H1 (cell line): ENCODE data around the gene MAN2A1. TPM values are rescaled to one million over a fixed set of nuclear protein-coding genes. Genes with fewer than 3 reads are reported as not detected.

Experiments used
- CTCF ChIA-PET: fragments of 300-600 bp; sonication (Branson Sonifier 250); formaldehyde crosslinking; loops from one replicate; lab custom pipeline; 2021; ENCODE audit not compliant: partially characterized antibody; lab: Charles Lee
- POLR2A ChIA-PET: fragments of 300-600 bp; sonication (Branson Sonifier 250); formaldehyde crosslinking; loops from one replicate; lab custom pipeline; 2021; ENCODE audit warnings: inconsistent platforms; ENCODE audit not compliant: partially characterized antibody; lab: Charles Lee
- DNase-seq, 2 experiments: peaks; one replicate each; pipeline versions ENCODE4 v3.0.0 to v3.0.0-alpha.2; 2010 to 2022; ENCODE audit warnings: low spot score in 2 of 2, low read depth in 1 of 2, mixed read lengths in 1 of 2
- FAIRE-seq: peaks from 2 replicates; lab custom pipeline; 2011; peaks lifted over from hg19 to GRCh38; lab: Jason Lieb, UNC
- H2AFZ ChIP-seq: 2 replicates; pipeline ENCODE4 v1.8.1; 2012; ENCODE audit warnings: low read length, inconsistent platforms
- H2AK5ac ChIP-seq: 2 replicates; pipeline ENCODE4 v1.6.1; 2013; ENCODE audit warnings: low read depth, low read length
- H2BK120ac ChIP-seq: replicated peaks from 2 replicates; pipeline ENCODE3; 2013; ENCODE audit warnings: low read depth, low read length, inconsistent platforms
- H2BK12ac ChIP-seq: 2 replicates; pipeline ENCODE4 v1.6.1; 2013; ENCODE audit warnings: low read depth, low read length
- H2BK15ac ChIP-seq: 2 replicates; pipeline ENCODE4 v1.6.1; 2013; ENCODE audit warnings: low read length
- H2BK20ac ChIP-seq: 2 replicates; pipeline ENCODE4 v1.6.1; 2013; ENCODE audit warnings: low read length
- H2BK5ac ChIP-seq: 2 replicates; pipeline ENCODE4 v1.6.1; 2013; ENCODE audit warnings: low read depth, low read length
- H3K14ac ChIP-seq: 2 replicates; pipeline ENCODE4 v1.6.1; 2013; ENCODE audit warnings: inconsistent platforms; ENCODE audit not compliant: insufficient read length
- H3K18ac ChIP-seq: 2 replicates; pipeline ENCODE4 v1.6.1; 2013; ENCODE audit warnings: low read length; ENCODE audit errors: extremely low read depth
- H3K23ac ChIP-seq: 2 replicates; pipeline ENCODE4 v1.6.1; 2013; ENCODE audit warnings: inconsistent platforms; ENCODE audit not compliant: insufficient read length
- H3K23me2 ChIP-seq: 2 replicates; pipeline ENCODE4 v1.6.1; 2013; ENCODE audit warnings: low read depth, low read length
- H3K27ac ChIP-seq: 2 replicates; pipeline ENCODE4 v1.6.1; 2011; ENCODE audit warnings: low read depth, low read length, inconsistent platforms
- H3K27me3 ChIP-seq, 4 experiments: replicated peaks in 1 of 4; 1 replicate in 1 of 4; 2 replicates in 3 of 4; pipeline versions ENCODE4 v1.6.1 to v1.8.1; 2011 to 2013; ENCODE audit warnings: low read length in 3 of 4, mild to moderate bottlenecking in 3 of 4, inconsistent platforms in 2 of 4, mixed read lengths in 2 of 4, moderate library complexity in 1 of 4; ENCODE audit not compliant: control insufficient read depth in 3 of 4, insufficient read depth in 3 of 4; ENCODE audit errors: extremely low read depth in 1 of 4
- H3K36me3 ChIP-seq, 4 experiments: 2 replicates each; pipeline versions ENCODE4 v1.6.1 to v1.8.1; 2011 to 2013; ENCODE audit warnings: mild to moderate bottlenecking in 4 of 4, low read length in 3 of 4, moderate library complexity in 2 of 4, control low read depth in 1 of 4, inconsistent platforms in 1 of 4; ENCODE audit not compliant: insufficient read depth in 4 of 4, control insufficient read depth in 2 of 4
- H3K4ac ChIP-seq: replicated peaks from 2 replicates; pipeline ENCODE3; 2013; ENCODE audit warnings: low read length, low read depth, mixed read lengths, inconsistent platforms; ENCODE audit not compliant: insufficient read length
- H3K4me1 ChIP-seq, 4 experiments: replicated peaks in 1 of 4; 1 replicate in 1 of 4; 2 replicates in 3 of 4; pipeline versions ENCODE4 v1.6.1 to v1.8.1; 2011 to 2013; ENCODE audit warnings: low read length in 3 of 4, inconsistent platforms in 2 of 4, mixed read lengths in 1 of 4; ENCODE audit not compliant: insufficient read depth in 4 of 4, control insufficient read depth in 3 of 4
- H3K4me2 ChIP-seq, 2 experiments: 2 replicates each; pipeline versions ENCODE4 v1.6.1 to v1.8.1; 2011 to 2013; ENCODE audit warnings: low read depth in 2 of 2, low read length in 2 of 2, control low read depth in 1 of 2, inconsistent platforms in 1 of 2, mild to moderate bottlenecking in 1 of 2; ENCODE audit not compliant: insufficient read depth in 1 of 2
- H3K4me3 ChIP-seq, 4 experiments: fragments of 200-600, 300-600 bp in 1 of 4; sonication (generic), shearing (Covaris generic), sonication (Bioruptor Twin) in 1 of 4; 2 replicates each; pipeline versions ENCODE4 v1.5.1 to v1.8.1; 2011 to 2016; ENCODE audit warnings: low read length in 4 of 4, low read depth in 3 of 4, control low read depth in 2 of 4, inconsistent platforms in 2 of 4, mild to moderate bottlenecking in 2 of 4, mixed read lengths in 1 of 4, moderate library complexity in 1 of 4; ENCODE audit not compliant: insufficient read depth in 2 of 4; ENCODE audit errors: extremely low read depth in 1 of 4
- H3K56ac ChIP-seq: replicated peaks from 2 replicates; pipeline ENCODE3; 2013; ENCODE audit warnings: low read depth, mild to moderate bottlenecking, mixed read lengths, low read length, inconsistent platforms; ENCODE audit not compliant: insufficient read length
- H3K79me1 ChIP-seq: 2 replicates; pipeline ENCODE4 v1.6.1; 2013; ENCODE audit warnings: low read depth, low read length, control low read depth
- H3K79me2 ChIP-seq, 2 experiments: 2 replicates each; pipeline versions ENCODE4 v1.6.1 to v1.8.1; 2012 to 2013; ENCODE audit warnings: low read length in 2 of 2, mild to moderate bottlenecking in 2 of 2, inconsistent platforms in 1 of 2; ENCODE audit not compliant: insufficient read depth in 2 of 2, control insufficient read depth in 1 of 2
- H3K9ac ChIP-seq, 4 experiments: replicated peaks in 1 of 4; 1 replicate in 1 of 4; 2 replicates in 3 of 4; pipeline versions ENCODE4 v1.6.1 to v1.8.1; 2011 to 2013; ENCODE audit warnings: low read depth in 3 of 4, low read length in 3 of 4, control low read depth in 2 of 4, mild to moderate bottlenecking in 2 of 4, moderate library complexity in 2 of 4, inconsistent platforms in 1 of 4; ENCODE audit errors: extremely low read depth in 1 of 4
- H3K9me3 ChIP-seq, 2 experiments: 2 replicates each; pipeline versions ENCODE4 v1.6.1 to v1.8.1; 2012 to 2013; ENCODE audit warnings: mild to moderate bottlenecking in 2 of 2, moderate library complexity in 2 of 2, control low read depth in 1 of 2, inconsistent platforms in 1 of 2, low read depth in 1 of 2, low read length in 1 of 2, mixed read lengths in 1 of 2; ENCODE audit not compliant: insufficient read depth in 2 of 2
- H4K20me1 ChIP-seq, 2 experiments: replicated peaks in 1 of 2; 2 replicates each; pipeline versions ENCODE3 to v1.8.1; 2011 to 2013; ENCODE audit warnings: inconsistent platforms in 2 of 2, low read length in 2 of 2, mild to moderate bottlenecking in 1 of 2; ENCODE audit not compliant: insufficient read depth in 2 of 2, control insufficient read depth in 1 of 2
- H4K5ac ChIP-seq: 2 replicates; pipeline ENCODE4 v1.6.1; 2013; ENCODE audit warnings: low read length, low read depth, mixed read lengths, inconsistent platforms; ENCODE audit not compliant: insufficient read length
- H4K8ac ChIP-seq: 2 replicates; pipeline ENCODE4 v1.8.0; 2013; ENCODE audit warnings: mild to moderate bottlenecking, moderate library complexity, low read length, inconsistent platforms; ENCODE audit not compliant: insufficient read depth; ENCODE audit errors: extremely low read depth
- H4K91ac ChIP-seq: replicated peaks from 2 replicates; pipeline ENCODE3; 2013; ENCODE audit warnings: low read length, mixed read lengths, inconsistent platforms; ENCODE audit not compliant: insufficient read length
- ATF3 ChIP-seq: IDR thresholded peaks from 2 replicates; pipeline ENCODE4 v1.6.1; 2011; ENCODE audit warnings: low read depth, mild to moderate bottlenecking, low read length; ENCODE audit not compliant: insufficient read depth
- GTF2F1 ChIP-seq: IDR thresholded peaks from 2 replicates; pipeline ENCODE4 v1.6.1; 2012; ENCODE audit warnings: low read depth, low read length, improper control_type of control experiment, borderline replicate concordance
- HDAC6 ChIP-seq: IDR thresholded peaks from one replicate; pipeline ENCODE4 v1.7.1; 2012; ENCODE audit warnings: low read depth, mild to moderate bottlenecking, inconsistent platforms, low read length, moderate library complexity
- KDM5A ChIP-seq: fragments of 200-600 bp; IDR thresholded peaks from 2 replicates; pipeline ENCODE4 v1.7.1; 2012; ENCODE audit warnings: mild to moderate bottlenecking, low read length, inconsistent platforms, mixed read lengths
- NANOG ChIP-seq: IDR thresholded peaks from 2 replicates; pipeline ENCODE4 v1.6.1; 2011; ENCODE audit warnings: low read length, low read depth, mild to moderate bottlenecking, inconsistent platforms; ENCODE audit not compliant: insufficient read depth, poor library complexity, severe bottlenecking
- NRF1 ChIP-seq: IDR thresholded peaks from 2 replicates; pipeline ENCODE4 v1.6.1; 2011; ENCODE audit warnings: mild to moderate bottlenecking, low read depth, low read length, improper control_type of control experiment
- SIN3A ChIP-seq, 2 experiments: IDR thresholded peaks in 1 of 2; conservative IDR thresholded peaks in 1 of 2; 2 replicates each; pipeline ENCODE4 v1.6.1; 2011 to 2012; ENCODE audit warnings: low read length in 2 of 2, improper control_type of control experiment in 1 of 2, low read depth in 1 of 2, mild to moderate bottlenecking in 1 of 2
- SP4 ChIP-seq: IDR thresholded peaks from 2 replicates; pipeline ENCODE4 v1.6.1; 2012; ENCODE audit warnings: low read length, inconsistent platforms
- SUZ12 ChIP-seq: fragments of 200-600 bp; sonication (generic); IDR thresholded peaks from 2 replicates; pipeline ENCODE4 v1.6.1; 2012; ENCODE audit warnings: mild to moderate bottlenecking, inconsistent platforms, low read length, moderate library complexity, mixed read lengths
- TBP ChIP-seq: IDR thresholded peaks from 2 replicates; pipeline ENCODE4 v1.6.1; 2011; ENCODE audit warnings: low read depth, low read length, improper control_type of control experiment
- TCF12 ChIP-seq: IDR thresholded peaks from 2 replicates; pipeline ENCODE4 v1.6.1; 2011; ENCODE audit warnings: low read depth, mild to moderate bottlenecking, low read length
- WGBS, 2 experiments: shearing (Covaris generic) in 1 of 2; methylation state at CpG; one replicate each; pipeline versions ENCODE4 v1.1.6 to v1.1.7; 2013 to 2015; ENCODE audit warnings: low lambda C conversion rate in 2 of 2, mixed read lengths in 2 of 2, inconsistent platforms in 1 of 2, low coverage in 1 of 2, missing lambda C conversion rate in 1 of 2; ENCODE audit not compliant: insufficient replicate concordance in 2 of 2, insufficient coverage in 1 of 2, insufficient read length in 1 of 2; ENCODE audit errors: extremely low coverage in 1 of 2, missing lambda C conversion rate in 1 of 2; 5-methylcytosine and 5-hydroxymethylcytosine counted together
- polyA plus RNA-seq, 7 experiments: library from polyadenylated mRNA; depleted of rRNA in 3 of 7; stranded (reverse) in 5 of 7; unstranded in 2 of 7; fragments of >200 nt in 5 of 7; fragments of 200-250 nt in 2 of 7; gene quantifications; 1 replicate in 5 of 7; 2 replicates in 1 of 7; 4 replicates in 1 of 7; pipeline versions ENCODE4 v1.2.1 to v1.2.3, GENCODE V29; 2011 to 2013; ENCODE audit warnings: missing spikeins in 2 of 7, mixed read lengths in 2 of 7
- total RNA-seq: library from RNA; stranded (reverse); fragmentation: NEBNext Ultra II Directional; extraction: Animal tissue kit (Norgen Biotek cat#: 25700); gene quantifications from 2 replicates; pipeline ENCODE4 v1.2.1, GENCODE V29; 2021
- TF ChIP-seq, protein P1 (sequence below): IDR thresholded peaks from 2 replicates; pipeline ENCODE4 v1.6.1; 2012; ENCODE audit warnings: low read length, inconsistent platforms

Gene MAN2A1
- total and polyA plus RNA-seq, 2 of the 8 experiments (the other 6 are each of a cell fraction or from before 2014, with no cell fraction given): 29.1 to 102 TPM

DNA sequence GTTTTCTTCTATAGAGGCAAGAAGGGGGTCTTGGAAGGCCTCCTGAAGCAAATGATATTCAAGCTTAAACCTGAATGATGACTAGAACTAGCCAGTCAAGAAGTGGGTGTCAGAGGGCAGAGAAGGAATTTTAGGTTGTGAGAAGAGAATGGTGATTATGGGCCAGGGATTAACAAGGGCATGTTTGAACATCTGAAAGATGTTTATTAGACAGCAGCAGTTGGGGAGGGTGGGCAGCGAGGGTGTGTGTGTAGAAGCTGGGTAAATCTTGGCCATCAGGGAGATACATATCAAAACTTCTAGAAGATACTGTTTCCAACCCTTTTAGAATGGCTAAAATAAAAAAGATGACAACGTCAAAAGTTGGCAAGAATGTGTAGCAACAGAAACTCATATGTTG is 54.5 kb downstream of the MAN2A1 start:
- Histone ChIP-seq H3K23ac (no peak overlapping the region), H3K4me1 (peaks cover 20 to 29% (median 26%) of the 10 kb centered on the region in 4 experiments), H3K23me2 (no peaks in the 10 kb centered on the region; the same call in 1 of the 2 replicates), H3K79me2 (peaks cover 0 to 79% of the 10 kb centered on the region in 2 experiments; a peak in 3 of 4 replicates), H2BK5ac (no peak overlapping the region), H3K27ac (no peak overlapping the region; the same call in 1 of the 2 replicates), H3K4me2 (no peak overlapping the region; a peak in 1 of 4 replicates), H3K9ac (no peak overlapping the region), H4K20me1 (no peaks in the 10 kb centered on the region), H4K8ac (no peak overlapping the region), H3K4me3 (no peak overlapping the region), H2AK5ac (no peak overlapping the region), H3K4ac (no peak overlapping the region), H2AFZ (no peak overlapping the region), H3K9me3 (no peaks in the 10 kb centered on the region), H3K27me3 (no peaks in the 10 kb centered on the region), H2BK120ac (no peak overlapping the region), H3K36me3 (no peaks in the 10 kb centered on the region; a peak in 1 of 8 replicates), H2BK15ac (no peak overlapping the region), H4K91ac (no peak overlapping the region), H3K18ac (no peak overlapping the region), H3K14ac (no peak overlapping the region), H4K5ac (no peak overlapping the region), H3K79me1 (no peaks in the 10 kb centered on the region; the same call in 1 of the 2 replicates), H2BK12ac (peak overlapping the region; percentile 64; the same call in 1 of the 2 replicates), H2BK20ac (no peak overlapping the region), H3K56ac (no peak overlapping the region)
- CTCF ChIA-PET: no interaction called here
- WGBS, 2 experiments: 97% methylated on average over 2 of the region's 2 CpGs; no CpG with 5 or more reads in 1 of the 2 experiments
- DNase-seq: no peak
- no peak for FAIRE-seq
- POLR2A ChIA-PET: no interaction called here
- no peak for TF ChIP-seq SUZ12
- no peak for TF ChIP-seq HDAC6
- TF ChIP-seq, protein P1, sequence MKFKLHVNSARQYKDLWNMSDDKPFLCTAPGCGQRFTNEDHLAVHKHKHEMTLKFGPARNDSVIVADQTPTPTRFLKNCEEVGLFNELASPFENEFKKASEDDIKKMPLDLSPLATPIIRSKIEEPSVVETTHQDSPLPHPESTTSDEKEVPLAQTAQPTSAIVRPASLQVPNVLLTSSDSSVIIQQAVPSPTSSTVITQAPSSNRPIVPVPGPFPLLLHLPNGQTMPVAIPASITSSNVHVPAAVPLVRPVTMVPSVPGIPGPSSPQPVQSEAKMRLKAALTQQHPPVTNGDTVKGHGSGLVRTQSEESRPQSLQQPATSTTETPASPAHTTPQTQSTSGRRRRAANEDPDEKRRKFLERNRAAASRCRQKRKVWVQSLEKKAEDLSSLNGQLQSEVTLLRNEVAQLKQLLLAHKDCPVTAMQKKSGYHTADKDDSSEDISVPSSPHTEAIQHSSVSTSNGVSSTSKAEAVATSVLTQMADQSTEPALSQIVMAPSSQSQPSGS: no peak
- TF ChIP-seq TBP: no peak
- no peak for TF ChIP-seq SIN3A (conservative IDR thresholded peaks at IDR 0.05 in 1 of 2, IDR thresholded peaks at IDR 0.05 in 1 of 2; ENCODE audit: low read depth in 1 of 2, low read length in 2 of 2)
- TF ChIP-seq NANOG: no peak
- TF ChIP-seq NRF1: no peak
- TF ChIP-seq TCF12: no peak
- TF ChIP-seq KDM5A: no peak
- TF ChIP-seq ATF3: no peak
- TF ChIP-seq GTF2F1: no peak
- TF ChIP-seq SP4: no peak
